Bronchial epithelial cell (primary cell): ENCODE data around the gene HMGCLL1. TPM values are rescaled to one million over a fixed set of nuclear protein-coding genes. Genes with fewer than 3 reads are reported as not detected.

Experiments used
- DNase-seq: peaks from one replicate; pipeline ENCODE4 v3.0.0-alpha.2; 2010; ENCODE audit warnings: low read depth
- FAIRE-seq: peaks from 2 replicates; lab custom pipeline; 2011; peaks lifted over from hg19 to GRCh38; lab: Jason Lieb, UNC
- H3K27me3 ChIP-seq: 2 replicates; pipeline ENCODE4 v1.5.1; 2011; ENCODE audit warnings: low read length; ENCODE audit not compliant: control insufficient read depth, insufficient read depth
- H3K36me3 ChIP-seq: 2 replicates; pipeline ENCODE4 v1.5.1; 2011; ENCODE audit warnings: low read length; ENCODE audit not compliant: control insufficient read depth, insufficient read depth
- H3K4me3 ChIP-seq: 2 replicates; pipeline ENCODE4 v1.5.1; 2011; ENCODE audit warnings: mild to moderate bottlenecking, low read depth, low read length, control low read depth
- CTCF ChIP-seq: IDR thresholded peaks from 2 replicates; pipeline ENCODE4 v1.5.1; 2011; ENCODE audit warnings: mild to moderate bottlenecking, moderate library complexity, low read length, control low read depth, inconsistent platforms; ENCODE audit not compliant: insufficient read depth, severe bottlenecking
- total RNA-seq: library from RNA; depleted of rRNA; stranded (reverse); fragments of >200 nt; gene quantifications from 2 replicates; pipeline ENCODE4 v1.2.1, GENCODE V29; 2014

Gene HMGCLL1
- total RNA-seq: not detected in 2 replicates

GRCh38 chr6:55578537-55579363 lies at the start of gene HMGCLL1:
TSS of gene HMGCLL1 (minus strand) at chr6:55579192. CDS start at chr6:55579055, 137 bp downstream.
- no peak for TF ChIP-seq CTCF
- FAIRE-seq: no peak
- peak; percentile 20 for DNase-seq
- H3K36me3 ChIP-seq: no peaks in the 10 kb centered on the region
- peaks cover 2% of the 10 kb centered on the region for H3K27me3 ChIP-seq
- H3K4me3 ChIP-seq: peak within 1 kb of the TSS; percentile 36

GRCh38 chr6:55621993-55622392 lies 43.0 kb upstream of the HMGCLL1 start:
- FAIRE-seq: no peak

GRCh38 chr6:55621244-55621643 lies 42.3 kb upstream of the HMGCLL1 start:
- Histone ChIP-seq H3K4me3 (no peak overlapping the region), H3K36me3 (no peaks in the 10 kb centered on the region), H3K27me3 (no peaks in the 10 kb centered on the region)
- DNase-seq: no peak
- no peak for TF ChIP-seq CTCF
- FAIRE-seq: no peak

More at GRCh38 chr6:55621993-55622392, 43.0 kb upstream of the HMGCLL1 start:
- DNase-seq: no peak
- Histone ChIP-seq H3K4me3 (no peak overlapping the region), H3K27me3 (no peaks in the 10 kb centered on the region), H3K36me3 (no peaks in the 10 kb centered on the region)
- TF ChIP-seq CTCF: no peak

- no peak for FAIRE-seq
- no peaks in the 10 kb centered on the region for H3K36me3 ChIP-seq
- H3K27me3 ChIP-seq: no peaks in the 10 kb centered on the region
- no peak overlapping the region for H3K4me3 ChIP-seq
- DNase-seq: peak; percentile 45
- TF ChIP-seq CTCF: peak; percentile 69
Observed at GRCh38 chr6:55617272-55617671, 38.3 kb upstream of the HMGCLL1 start.

GRCh38 chr6:55604021-55604420 lies 25.0 kb upstream of the HMGCLL1 start:
- Histone ChIP-seq H3K27me3 (no peaks in the 10 kb centered on the region), H3K4me3 (no peak overlapping the region), H3K36me3 (no peaks in the 10 kb centered on the region)
- DNase-seq: no peak
- TF ChIP-seq CTCF: no peak
- FAIRE-seq: no peak
